HG02798 (cell line): ENCODE results near the gene UNC13B.
"Not testable (repeated sequence)": the region's sequence is repeated elsewhere in the genome, so short reads cannot be mapped to it uniquely, and the experiment has no call there.

Source experiments
- ATAC-seq: cut with Tn5 transposase; IDR thresholded peaks from one replicate; pipeline ENCODE4 v1.9.1; 2021; ENCODE audit warnings: mild to moderate bottlenecking; ENCODE audit not compliant: unreplicated experiment, poor library complexity

UNC13B gene

GRCh38 chr9:35211854-35212253 is 50.0 kb downstream of the UNC13B start:
- no peak for ATAC-seq

- no peak for ATAC-seq
Observed at GRCh38 chr9:35220659-35221338, 59.0 kb downstream of the UNC13B start.

- ATAC-seq: no peak
Observed at GRCh38 chr9:35225677-35226076, 63.9 kb downstream of the UNC13B start.

GRCh38 chr9:35226651-35227050 is 64.8 kb downstream of the UNC13B start:
- ATAC-seq: no peak

GRCh38 chr9:35227284-35227683 is 65.5 kb downstream of the UNC13B start:
- ATAC-seq: no peak

GRCh38 chr9:35229066-35229778 is 67.4 kb downstream of the UNC13B start:
- no peak for ATAC-seq

- ATAC-seq: no peak
Observed at GRCh38 chr9:35229779-35230143, 68.0 kb downstream of the UNC13B start.

- ATAC-seq: no peak
Observed at GRCh38 chr9:35232867-35233544, 71.2 kb downstream of the UNC13B start.

GRCh38 chr9:35236692-35237091 is 74.9 kb downstream of the UNC13B start:
- ATAC-seq: no peak

- ATAC-seq: no peak
Observed at GRCh38 chr9:35237311-35237710, 75.5 kb downstream of the UNC13B start.

GRCh38 chr9:35245945-35246344 is 84.1 kb downstream of the UNC13B start:
- not testable (repeated sequence) for ATAC-seq

- ATAC-seq: no peak
Observed at GRCh38 chr9:35253075-35253474, 91.3 kb downstream of the UNC13B start.

- no peak for ATAC-seq
Observed at GRCh38 chr9:35254237-35254636, 92.4 kb downstream of the UNC13B start.

- ATAC-seq: no peak
Observed at GRCh38 chr9:35254984-35255857, 93.4 kb downstream of the UNC13B start.

- ATAC-seq: no peak
Observed at GRCh38 chr9:35257986-35258659, 96.3 kb downstream of the UNC13B start.

GRCh38 chr9:35258660-35259474 is 97.1 kb downstream of the UNC13B start:
- ATAC-seq: no peak

- ATAC-seq: no peak
Observed at GRCh38 chr9:35260186-35260585, 98.4 kb downstream of the UNC13B start.

GRCh38 chr9:35262064-35262463 is 100.3 kb downstream of the UNC13B start:
- no peak for ATAC-seq

- ATAC-seq: no peak
Observed at GRCh38 chr9:35267710-35268109, 105.9 kb downstream of the UNC13B start.
